ENCODE measurements around the gene ATXN7L3. TPM values are rescaled to one million over a fixed set of nuclear protein-coding genes. Genes with fewer than 3 reads are reported as not detected.

ATXN7L3 gene, protein sequence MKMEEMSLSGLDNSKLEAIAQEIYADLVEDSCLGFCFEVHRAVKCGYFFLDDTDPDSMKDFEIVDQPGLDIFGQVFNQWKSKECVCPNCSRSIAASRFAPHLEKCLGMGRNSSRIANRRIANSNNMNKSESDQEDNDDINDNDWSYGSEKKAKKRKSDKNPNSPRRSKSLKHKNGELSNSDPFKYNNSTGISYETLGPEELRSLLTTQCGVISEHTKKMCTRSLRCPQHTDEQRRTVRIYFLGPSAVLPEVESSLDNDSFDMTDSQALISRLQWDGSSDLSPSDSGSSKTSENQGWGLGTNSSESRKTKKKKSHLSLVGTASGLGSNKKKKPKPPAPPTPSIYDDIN
- 65.7 and 72.7 TPM in 2 replicates for polyA plus RNA-seq (2011; rRNA removed)
- 39.3 and 52.4 TPM in 2 replicates for polyA plus RNA-seq (2012; cell fraction: cytosol; rRNA removed)
- 84.7 and 105 TPM in 2 replicates for polyA plus RNA-seq (2012; cell fraction: nucleus; rRNA removed)
- polyA plus RNA-seq (2017; fragmentation: RNase III; extraction: RNeasy Plus Mini Kit Qiagen cat#74134 plus additional on column Dnase treatment): 54.0 to 66.2 TPM (median 60.5 TPM) in 3 replicates
- 67.2 and 79.1 TPM in 2 replicates for polyA minus RNA-seq (2011; rRNA and poly(A)+ RNA removed)

DNA sequence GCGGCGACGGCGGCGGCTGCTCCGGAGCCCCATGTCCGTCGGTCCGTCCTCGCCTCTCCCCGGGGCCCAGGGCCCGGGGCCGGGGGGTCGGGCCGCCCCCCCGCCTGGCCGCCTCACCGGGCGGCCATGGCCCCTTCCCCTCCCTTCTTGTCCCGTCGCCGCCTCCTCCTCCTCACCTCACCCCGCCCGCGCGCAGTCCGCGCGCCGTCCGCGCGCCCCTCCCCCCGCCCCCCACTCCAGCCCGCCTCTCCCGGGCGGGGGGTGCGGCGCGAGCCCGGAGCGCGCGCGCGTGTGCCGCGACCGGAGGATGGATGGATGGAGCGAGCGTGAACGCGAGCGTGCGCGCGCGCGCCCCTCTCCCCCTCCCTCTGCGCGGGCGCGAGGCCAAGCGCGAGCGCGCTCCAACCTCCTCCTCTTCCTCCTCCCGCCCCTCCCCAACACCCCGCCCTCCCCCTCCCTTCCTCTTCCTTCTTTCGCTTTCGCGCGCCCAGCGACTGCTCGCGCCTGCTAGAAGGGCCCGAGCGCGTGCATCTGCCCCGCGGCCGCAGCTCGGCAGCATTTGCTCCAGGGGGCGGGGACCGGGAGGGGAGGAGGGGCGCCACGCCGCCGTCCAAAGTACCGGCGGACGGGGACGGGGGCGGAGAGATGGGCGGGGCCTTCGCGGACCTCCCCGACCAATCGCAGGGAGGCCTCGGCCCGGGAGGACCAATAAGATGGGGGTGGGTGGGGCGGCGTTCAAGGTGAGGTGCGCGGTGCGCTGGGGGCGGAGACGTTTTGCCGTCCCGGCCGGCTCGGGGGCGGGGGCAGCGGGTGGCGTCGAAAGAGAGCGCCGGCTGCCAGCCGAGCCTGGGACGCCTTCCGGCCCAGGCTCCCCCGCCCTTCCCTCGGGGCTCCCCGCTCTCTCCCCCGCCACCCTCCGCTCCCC, at the start of gene ATXN7L3:
Gene ATXN7L3 (minus strand): TSS at position 332 of the 925 bp plus-strand sequence. CDS start 1,814 bp downstream, outside the sequence.
- peak; percentile 99 for DNase-seq (ENCODE audit: low read depth in 1 of 2, low spot score in 1 of 2)
- ATAC-seq: peak; percentile 66 to 87
- whole genome bisulfite sequencing (ENCODE audit: missing lambda C conversion rate): 3% methylated on average over 25 of the region's 126 CpGs
- TF ChIP-seq BHLHE40 (IDR thresholded peaks at IDR 0.05; ENCODE audit: low read depth, low read length) (no peak), SMC3 (IDR thresholded peaks at IDR 0.05) (no peak), MAZ (IDR thresholded peaks at IDR 0.05; ENCODE audit: borderline replicate concordance, low read depth, low read length) (peak; percentile 46; the same call in 1 of the 2 replicates), CBX8 (IDR thresholded peaks at IDR 0.05) (no peak), EHMT2 (IDR thresholded peaks at IDR 0.05; ENCODE audit: low read depth) (no peak), NFE2L2 (conservative IDR thresholded peaks at IDR 0.05; ENCODE audit: low read length) (no peak), JUN (IDR thresholded peaks at IDR 0.05) (peak; percentile 72 to 75; a peak in 4 of 5 replicates), MYC (IDR thresholded peaks at IDR 0.05; ENCODE audit: borderline replicate concordance, low read length) (peak; percentile 91), EP300 (IDR thresholded peaks at IDR 0.05) (0 out of 5 replicates have a peak, but pooled peaks of 1 of the 2 experiments have one; percentile 29), TFCP2L1 (CRISPR knock-in tag; IDR thresholded peaks at IDR 0.05) (no peak), ESRRA (IDR thresholded peaks at IDR 0.05; ENCODE audit: borderline replicate concordance, low read length) (no peak), ZNF302 (CRISPR knock-in tag; IDR thresholded peaks at IDR 0.05) (no peak), ZFP36 (IDR thresholded peaks at IDR 0.05; ENCODE audit: borderline replicate concordance, partially characterized antibody) (no peak), POLR2A (IDR thresholded peaks at IDR 0.05; ENCODE audit: low read length) (peak; percentile 40; the same call in 1 of the 2 replicates), KDM5A (IDR thresholded peaks at IDR 0.05) (no peak), RFX5 (IDR thresholded peaks at IDR 0.05) (no peak), CEBPB (IDR thresholded peaks at IDR 0.05) (no peak)
- TF ChIP-seq, protein P1, sequence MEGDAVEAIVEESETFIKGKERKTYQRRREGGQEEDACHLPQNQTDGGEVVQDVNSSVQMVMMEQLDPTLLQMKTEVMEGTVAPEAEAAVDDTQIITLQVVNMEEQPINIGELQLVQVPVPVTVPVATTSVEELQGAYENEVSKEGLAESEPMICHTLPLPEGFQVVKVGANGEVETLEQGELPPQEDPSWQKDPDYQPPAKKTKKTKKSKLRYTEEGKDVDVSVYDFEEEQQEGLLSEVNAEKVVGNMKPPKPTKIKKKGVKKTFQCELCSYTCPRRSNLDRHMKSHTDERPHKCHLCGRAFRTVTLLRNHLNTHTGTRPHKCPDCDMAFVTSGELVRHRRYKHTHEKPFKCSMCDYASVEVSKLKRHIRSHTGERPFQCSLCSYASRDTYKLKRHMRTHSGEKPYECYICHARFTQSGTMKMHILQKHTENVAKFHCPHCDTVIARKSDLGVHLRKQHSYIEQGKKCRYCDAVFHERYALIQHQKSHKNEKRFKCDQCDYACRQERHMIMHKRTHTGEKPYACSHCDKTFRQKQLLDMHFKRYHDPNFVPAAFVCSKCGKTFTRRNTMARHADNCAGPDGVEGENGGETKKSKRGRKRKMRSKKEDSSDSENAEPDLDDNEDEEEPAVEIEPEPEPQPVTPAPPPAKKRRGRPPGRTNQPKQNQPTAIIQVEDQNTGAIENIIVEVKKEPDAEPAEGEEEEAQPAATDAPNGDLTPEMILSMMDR (IDR thresholded peaks at IDR 0.05): no peak
- TF ChIP-seq, protein P2, sequence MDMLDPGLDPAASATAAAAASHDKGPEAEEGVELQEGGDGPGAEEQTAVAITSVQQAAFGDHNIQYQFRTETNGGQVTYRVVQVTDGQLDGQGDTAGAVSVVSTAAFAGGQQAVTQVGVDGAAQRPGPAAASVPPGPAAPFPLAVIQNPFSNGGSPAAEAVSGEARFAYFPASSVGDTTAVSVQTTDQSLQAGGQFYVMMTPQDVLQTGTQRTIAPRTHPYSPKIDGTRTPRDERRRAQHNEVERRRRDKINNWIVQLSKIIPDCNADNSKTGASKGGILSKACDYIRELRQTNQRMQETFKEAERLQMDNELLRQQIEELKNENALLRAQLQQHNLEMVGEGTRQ (IDR thresholded peaks at IDR 0.05): no peak
- TF ChIP-seq, protein P3, sequence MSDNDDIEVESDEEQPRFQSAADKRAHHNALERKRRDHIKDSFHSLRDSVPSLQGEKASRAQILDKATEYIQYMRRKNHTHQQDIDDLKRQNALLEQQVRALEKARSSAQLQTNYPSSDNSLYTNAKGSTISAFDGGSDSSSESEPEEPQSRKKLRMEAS (IDR thresholded peaks at IDR 0.05): peak; percentile 90
- TF ChIP-seq, protein P4, sequence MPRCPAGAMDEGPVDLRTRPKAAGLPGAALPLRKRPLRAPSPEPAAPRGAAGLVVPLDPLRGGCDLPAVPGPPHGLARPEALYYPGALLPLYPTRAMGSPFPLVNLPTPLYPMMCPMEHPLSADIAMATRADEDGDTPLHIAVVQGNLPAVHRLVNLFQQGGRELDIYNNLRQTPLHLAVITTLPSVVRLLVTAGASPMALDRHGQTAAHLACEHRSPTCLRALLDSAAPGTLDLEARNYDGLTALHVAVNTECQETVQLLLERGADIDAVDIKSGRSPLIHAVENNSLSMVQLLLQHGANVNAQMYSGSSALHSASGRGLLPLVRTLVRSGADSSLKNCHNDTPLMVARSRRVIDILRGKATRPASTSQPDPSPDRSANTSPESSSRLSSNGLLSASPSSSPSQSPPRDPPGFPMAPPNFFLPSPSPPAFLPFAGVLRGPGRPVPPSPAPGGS (IDR thresholded peaks at IDR 0.05): peak; percentile 70
- TF ChIP-seq, protein P5, sequence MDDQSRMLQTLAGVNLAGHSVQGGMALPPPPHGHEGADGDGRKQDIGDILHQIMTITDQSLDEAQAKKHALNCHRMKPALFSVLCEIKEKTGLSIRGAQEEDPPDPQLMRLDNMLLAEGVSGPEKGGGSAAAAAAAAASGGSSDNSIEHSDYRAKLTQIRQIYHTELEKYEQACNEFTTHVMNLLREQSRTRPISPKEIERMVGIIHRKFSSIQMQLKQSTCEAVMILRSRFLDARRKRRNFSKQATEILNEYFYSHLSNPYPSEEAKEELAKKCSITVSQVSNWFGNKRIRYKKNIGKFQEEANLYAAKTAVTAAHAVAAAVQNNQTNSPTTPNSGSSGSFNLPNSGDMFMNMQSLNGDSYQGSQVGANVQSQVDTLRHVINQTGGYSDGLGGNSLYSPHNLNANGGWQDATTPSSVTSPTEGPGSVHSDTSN (IDR thresholded peaks at IDR 0.05): peak; percentile 51; the same call in 1 of the 2 replicates
- TF ChIP-seq, protein P6, sequence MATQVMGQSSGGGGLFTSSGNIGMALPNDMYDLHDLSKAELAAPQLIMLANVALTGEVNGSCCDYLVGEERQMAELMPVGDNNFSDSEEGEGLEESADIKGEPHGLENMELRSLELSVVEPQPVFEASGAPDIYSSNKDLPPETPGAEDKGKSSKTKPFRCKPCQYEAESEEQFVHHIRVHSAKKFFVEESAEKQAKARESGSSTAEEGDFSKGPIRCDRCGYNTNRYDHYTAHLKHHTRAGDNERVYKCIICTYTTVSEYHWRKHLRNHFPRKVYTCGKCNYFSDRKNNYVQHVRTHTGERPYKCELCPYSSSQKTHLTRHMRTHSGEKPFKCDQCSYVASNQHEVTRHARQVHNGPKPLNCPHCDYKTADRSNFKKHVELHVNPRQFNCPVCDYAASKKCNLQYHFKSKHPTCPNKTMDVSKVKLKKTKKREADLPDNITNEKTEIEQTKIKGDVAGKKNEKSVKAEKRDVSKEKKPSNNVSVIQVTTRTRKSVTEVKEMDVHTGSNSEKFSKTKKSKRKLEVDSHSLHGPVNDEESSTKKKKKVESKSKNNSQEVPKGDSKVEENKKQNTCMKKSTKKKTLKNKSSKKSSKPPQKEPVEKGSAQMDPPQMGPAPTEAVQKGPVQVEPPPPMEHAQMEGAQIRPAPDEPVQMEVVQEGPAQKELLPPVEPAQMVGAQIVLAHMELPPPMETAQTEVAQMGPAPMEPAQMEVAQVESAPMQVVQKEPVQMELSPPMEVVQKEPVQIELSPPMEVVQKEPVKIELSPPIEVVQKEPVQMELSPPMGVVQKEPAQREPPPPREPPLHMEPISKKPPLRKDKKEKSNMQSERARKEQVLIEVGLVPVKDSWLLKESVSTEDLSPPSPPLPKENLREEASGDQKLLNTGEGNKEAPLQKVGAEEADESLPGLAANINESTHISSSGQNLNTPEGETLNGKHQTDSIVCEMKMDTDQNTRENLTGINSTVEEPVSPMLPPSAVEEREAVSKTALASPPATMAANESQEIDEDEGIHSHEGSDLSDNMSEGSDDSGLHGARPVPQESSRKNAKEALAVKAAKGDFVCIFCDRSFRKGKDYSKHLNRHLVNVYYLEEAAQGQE (IDR thresholded peaks at IDR 0.05): no peak
- Histone ChIP-seq H3K4me3 (peak within 1 kb of the TSS; percentile 87), H3K27ac (peak within 1 kb of the TSS; percentile 98 to 100), H3K9me3 (no peaks in the 10 kb centered on the region), H3K4me1 (peaks cover 35% of the 10 kb centered on the region), H3K4me2 (peak within 1 kb of the TSS; percentile 88)
- CTCF ChIA-PET: interaction anchor here (1.0 to 5.2 kb wide), 3 partner anchors 12 to 323 kb away, joined by 3 to 68 read pairs (median 3); no protein-coding TSS in a partner anchor
- no peak for FAIRE-seq
- POLR2A ChIA-PET: interaction anchor here (0.6 to 4.2 kb wide), 12 partner anchors 10 to 449 kb away, joined by 3 to 28 read pairs (median 4); partner anchors contain the start of genes GRN, HDAC5, TMUB2 and UBTF
